Mesendoderm (in vitro differentiated cells): ENCODE data around the gene BEST2.
A peak's percentile ranks its signal among the peaks of the same experiment; 100 is the strongest.
"Not testable (repeated sequence)": the region's sequence is repeated elsewhere in the genome, so short reads cannot be mapped to it uniquely, and the experiment has no call there.

Source experiments
- DNase-seq: peaks from one replicate; pipeline ENCODE4 v3.0.0; 2013
- H2AK5ac ChIP-seq: 2 replicates; pipeline ENCODE4 v1.6.1; 2013; ENCODE audit warnings: low read length, inconsistent platforms
- H2BK120ac ChIP-seq: 2 replicates; pipeline ENCODE4 v1.6.1; 2013; ENCODE audit warnings: low read depth, mild to moderate bottlenecking, low read length, moderate library complexity, mixed read lengths
- H2BK15ac ChIP-seq: replicated peaks from 2 replicates; pipeline ENCODE4 v1.6.1; 2013; ENCODE audit warnings: low read depth, mild to moderate bottlenecking, moderate library complexity
- H2BK5ac ChIP-seq: 2 replicates; pipeline ENCODE4 v1.6.1; 2013; ENCODE audit warnings: low read length, inconsistent platforms
- H3K18ac ChIP-seq: 2 replicates; pipeline ENCODE4 v1.6.1; 2013; ENCODE audit warnings: mild to moderate bottlenecking, low read length, mixed read lengths
- H3K23ac ChIP-seq: one replicate; pipeline ENCODE4 v1.6.1; 2013; ENCODE audit warnings: low read length
- H3K27ac ChIP-seq: 2 replicates; pipeline ENCODE4 v1.5.1; 2013; ENCODE audit warnings: low read depth, mild to moderate bottlenecking, inconsistent platforms, low read length, moderate library complexity
- H3K27me3 ChIP-seq: 2 replicates; pipeline ENCODE4 v1.6.1; 2013; ENCODE audit warnings: low read length, control low read depth, mild to moderate bottlenecking, inconsistent platforms; ENCODE audit not compliant: insufficient read depth, poor library complexity
- H3K36me3 ChIP-seq: 2 replicates; pipeline ENCODE4 v1.6.1; 2013; ENCODE audit warnings: low read length, inconsistent platforms; ENCODE audit not compliant: control insufficient read depth, insufficient read depth
- H3K4ac ChIP-seq: one replicate; pipeline ENCODE4 v1.6.1; 2013; ENCODE audit warnings: low read depth, mild to moderate bottlenecking, low read length, moderate library complexity
- H3K4me1 ChIP-seq: 2 replicates; pipeline ENCODE4 v1.6.1; 2013; ENCODE audit warnings: low read depth, low read length, inconsistent platforms; ENCODE audit not compliant: control insufficient read depth
- H3K4me2 ChIP-seq: 2 replicates; pipeline ENCODE4 v1.6.1; 2013; ENCODE audit warnings: low read length
- H3K4me3 ChIP-seq: 2 replicates; pipeline ENCODE4 v1.5.1; 2013; ENCODE audit warnings: mild to moderate bottlenecking, low read length
- H3K56ac ChIP-seq: one replicate; pipeline ENCODE4 v1.6.1; 2013; ENCODE audit warnings: low read length
- H3K79me1 ChIP-seq: 2 replicates; pipeline ENCODE4 v1.6.1; 2013; ENCODE audit warnings: low read length, inconsistent platforms
- H3K79me2 ChIP-seq: 2 replicates; pipeline ENCODE4 v1.6.1; 2013; ENCODE audit warnings: mild to moderate bottlenecking, low read length; ENCODE audit not compliant: control insufficient read depth, insufficient read depth
- H3K9ac ChIP-seq: 2 replicates; pipeline ENCODE4 v1.6.1; 2013; ENCODE audit warnings: low read length, inconsistent platforms
- H4K5ac ChIP-seq: one replicate; pipeline ENCODE4 v1.6.1; 2013; ENCODE audit warnings: low read length
- H4K8ac ChIP-seq: one replicate; pipeline ENCODE4 v1.6.1; 2013; ENCODE audit warnings: low read depth, mild to moderate bottlenecking, control low read depth, low read length, moderate library complexity
- WGBS: extraction: QIAGEN DNeasy Blood & Tissue Kit; methylation state at CpG from one replicate; pipeline ENCODE4 v1.1.7; 2013; ENCODE audit warnings: low lambda C conversion rate, missing lambda C conversion rate; ENCODE audit not compliant: insufficient coverage; ENCODE audit errors: extremely low coverage; 5-methylcytosine and 5-hydroxymethylcytosine counted together

Gene BEST2

GRCh38 chr19:12794971-12795381, 43.4 kb downstream of the BEST2 start:
- Histone ChIP-seq H3K4me3 (no peak overlapping the region), H2BK15ac (no peak overlapping the region), H3K23ac (no peak overlapping the region), H3K9ac (no peak overlapping the region), H3K27me3 (no peaks in the 10 kb centered on the region), H3K36me3 (peaks cover 2% of the 10 kb centered on the region), H4K5ac (no peak overlapping the region), H3K79me1 (peaks cover 2% of the 10 kb centered on the region), H3K56ac (no peak overlapping the region), H3K4me2 (no peak overlapping the region), H3K4me1 (peaks cover 11% of the 10 kb centered on the region), H4K8ac (no peak overlapping the region), H2BK5ac (no peak overlapping the region), H3K18ac (no peak overlapping the region), H2BK120ac (no peak overlapping the region), H3K27ac (no peak overlapping the region), H3K79me2 (peaks cover 1% of the 10 kb centered on the region), H2AK5ac (no peak overlapping the region), H3K4ac (no peak overlapping the region)
- no peak for DNase-seq
- no CpG with 5 or more reads among the region's 9 CpGs for WGBS

- WGBS: no CpG with 5 or more reads among the region's 18 CpGs
- H4K8ac ChIP-seq: no peak overlapping the region
- no peak overlapping the region for H3K27ac ChIP-seq
- peak overlapping the region; percentile 6 for H3K56ac ChIP-seq
- H2BK15ac ChIP-seq: no peak overlapping the region
- no peak overlapping the region for H2BK5ac ChIP-seq
- H3K79me2 ChIP-seq: peaks cover 4% of the 10 kb centered on the region
- DNase-seq: peak; percentile 94
- no peak overlapping the region for H4K5ac ChIP-seq
- no peak overlapping the region for H3K23ac ChIP-seq
- H3K27me3 ChIP-seq: no peaks in the 10 kb centered on the region
- H3K18ac ChIP-seq: no peak overlapping the region
- H2BK120ac ChIP-seq: no peak overlapping the region
- peaks cover 2% of the 10 kb centered on the region for H3K36me3 ChIP-seq
- H3K79me1 ChIP-seq: peaks cover 7% of the 10 kb centered on the region
- H3K4ac ChIP-seq: no peak overlapping the region
- no peak overlapping the region for H2AK5ac ChIP-seq
- no peak overlapping the region for H3K4me2 ChIP-seq
- peaks cover 6% of the 10 kb centered on the region for H3K4me1 ChIP-seq
- H3K4me3 ChIP-seq: no peak overlapping the region
- H3K9ac ChIP-seq: peak overlapping the region; percentile 35
Observed at GRCh38 chr19:12796146-12797071, 44.8 kb downstream of the BEST2 start.

- WGBS: no CpG with 5 or more reads among the region's 6 CpGs
- Histone ChIP-seq H3K18ac (no peak overlapping the region), H2BK15ac (no peak overlapping the region), H3K9ac (no peak overlapping the region), H2AK5ac (no peak overlapping the region), H3K79me2 (peaks cover 4% of the 10 kb centered on the region), H3K79me1 (peaks cover 7% of the 10 kb centered on the region), H3K4me2 (no peak overlapping the region), H3K4ac (no peak overlapping the region), H2BK120ac (no peak overlapping the region), H3K27ac (no peak overlapping the region), H4K5ac (no peak overlapping the region), H3K36me3 (peaks cover 2% of the 10 kb centered on the region), H3K56ac (no peak overlapping the region), H3K23ac (no peak overlapping the region), H3K4me1 (peaks cover 6% of the 10 kb centered on the region), H4K8ac (no peak overlapping the region), H3K27me3 (no peaks in the 10 kb centered on the region), H3K4me3 (no peak overlapping the region), H2BK5ac (no peak overlapping the region)
- no peak for DNase-seq
Observed at GRCh38 chr19:12797141-12797587, 45.6 kb downstream of the BEST2 start.

GRCh38 chr19:12797607-12798006, 46.0 kb downstream of the BEST2 start:
- H3K18ac ChIP-seq, H4K8ac ChIP-seq, H3K36me3 ChIP-seq, H3K4me2 ChIP-seq, H3K79me1 ChIP-seq, H4K5ac ChIP-seq, H3K79me2 ChIP-seq, H2BK5ac ChIP-seq, H3K4me3 ChIP-seq, H3K4ac ChIP-seq, H3K9ac ChIP-seq, H3K56ac ChIP-seq, H3K27me3 ChIP-seq, H2BK120ac ChIP-seq, H2BK15ac ChIP-seq, H2AK5ac ChIP-seq, H3K27ac ChIP-seq, H3K23ac ChIP-seq, DNase-seq, H3K4me1 ChIP-seq: not testable (repeated sequence)
- WGBS: no CpG with 5 or more reads among the region's 7 CpGs

- Histone ChIP-seq H3K27ac (no peak overlapping the region), H3K23ac (no peak overlapping the region), H2BK120ac (no peak overlapping the region), H2BK15ac (no peak overlapping the region), H3K18ac (no peak overlapping the region), H3K4me3 (no peak overlapping the region), H3K4me2 (no peak overlapping the region), H3K56ac (no peak overlapping the region), H3K36me3 (peaks cover 2% of the 10 kb centered on the region), H3K27me3 (no peaks in the 10 kb centered on the region), H3K4me1 (peaks cover 6% of the 10 kb centered on the region), H3K79me2 (peaks cover 3% of the 10 kb centered on the region), H4K5ac (no peak overlapping the region), H3K9ac (no peak overlapping the region), H4K8ac (no peak overlapping the region), H2AK5ac (no peak overlapping the region), H3K79me1 (peaks cover 5% of the 10 kb centered on the region), H2BK5ac (no peak overlapping the region), H3K4ac (no peak overlapping the region)
- WGBS: no CpG with 5 or more reads among the region's 18 CpGs
- DNase-seq: no peak
Observed at GRCh38 chr19:12799742-12800465, 48.3 kb downstream of the BEST2 start.
